Nephron (organoid): ENCODE measurements around the gene CISH.

Experiments used
- H3K27ac Mint-ChIP-seq, 3 experiments: 2 replicates each; pipeline ENCODE4 v1.8.0; 2020; ENCODE audit warnings: mixed read lengths in 3 of 3, mild to moderate bottlenecking in 2 of 3, moderate library complexity in 1 of 3
- H3K27me3 Mint-ChIP-seq: 2 replicates; pipeline ENCODE4 v1.8.0; 2021; ENCODE audit warnings: low read depth, mild to moderate bottlenecking, moderate library complexity, mixed read lengths
- H3K36me3 Mint-ChIP-seq: 2 replicates; pipeline ENCODE4 v1.8.0; 2020; ENCODE audit warnings: low read depth, mixed read lengths
- H3K4me1 Mint-ChIP-seq: 2 replicates; pipeline ENCODE4 v1.8.0; 2020; ENCODE audit warnings: mixed read lengths
- H3K4me3 Mint-ChIP-seq, 3 experiments: 2 replicates each; pipeline ENCODE4 v1.8.0; 2020; ENCODE audit warnings: mild to moderate bottlenecking in 3 of 3, mixed read lengths in 3 of 3, moderate library complexity in 2 of 3
- H3K9me3 Mint-ChIP-seq: 2 replicates; pipeline ENCODE4 v1.8.0; 2020; ENCODE audit warnings: mixed read lengths
- CTCF ChIP-seq, 3 experiments: fragments of 200-600 bp; sonication (generic); IDR thresholded peaks; one replicate each; pipeline ENCODE4 v1.5.0; 2021; ENCODE audit warnings: antibody characterized with exemption in 3 of 3; ENCODE audit not compliant: unreplicated experiment in 3 of 3

Gene CISH

GRCh38 chr3:50651920-50652529 is 40.5 kb upstream of the CISH start:
- no peak for TF ChIP-seq CTCF (IDR thresholded peaks at IDR 0.05; ENCODE audit: unreplicated experiment in 3 of 3)
- no peak overlapping the region for H3K4me3 Mint-ChIP-seq
- H3K4me1 Mint-ChIP-seq = peaks cover 11% of the 10 kb centered on the region
- peaks cover 4% of the 10 kb centered on the region for H3K27me3 Mint-ChIP-seq
- H3K36me3 Mint-ChIP-seq = no peaks in the 10 kb centered on the region
- H3K9me3 Mint-ChIP-seq = no peaks in the 10 kb centered on the region
- no peak overlapping the region for H3K27ac Mint-ChIP-seq

GRCh38 chr3:50651445-50651844 is 39.9 kb upstream of the CISH start:
- H3K36me3 Mint-ChIP-seq = peaks cover 1% of the 10 kb centered on the region
- H3K9me3 Mint-ChIP-seq = no peaks in the 10 kb centered on the region
- no peak overlapping the region for H3K4me3 Mint-ChIP-seq
- no peaks in the 10 kb centered on the region for H3K27me3 Mint-ChIP-seq
- H3K27ac Mint-ChIP-seq = no peak overlapping the region
- peaks cover 11% of the 10 kb centered on the region for H3K4me1 Mint-ChIP-seq
- TF ChIP-seq CTCF (IDR thresholded peaks at IDR 0.05; ENCODE audit: unreplicated experiment in 3 of 3) = no peak

- peaks cover 5% of the 10 kb centered on the region for H3K36me3 Mint-ChIP-seq
- no peaks in the 10 kb centered on the region for H3K27me3 Mint-ChIP-seq
- no peak for TF ChIP-seq CTCF (IDR thresholded peaks at IDR 0.05; ENCODE audit: unreplicated experiment in 3 of 3)
Observed at GRCh38 chr3:50650018-50650417, 38.4 kb upstream of the CISH start.

GRCh38 chr3:50649451-50649931 is 37.9 kb upstream of the CISH start:
- no peaks in the 10 kb centered on the region for H3K27me3 Mint-ChIP-seq
- H3K4me3 Mint-ChIP-seq = no peak overlapping the region
- H3K27ac Mint-ChIP-seq = peak overlapping the region in 1 of 3 experiments; percentile 50
- H3K36me3 Mint-ChIP-seq = peaks cover 6% of the 10 kb centered on the region
- H3K9me3 Mint-ChIP-seq = no peaks in the 10 kb centered on the region
- TF ChIP-seq CTCF (IDR thresholded peaks at IDR 0.05; ENCODE audit: unreplicated experiment in 3 of 3) = no peak
- peaks cover 16% of the 10 kb centered on the region for H3K4me1 Mint-ChIP-seq

More at GRCh38 chr3:50650018-50650417, 38.4 kb upstream of the CISH start:
- Mint-ChIP-seq H3K4me3 (no peak overlapping the region), H3K27ac (peak overlapping the region in 1 of 3 experiments; percentile 50), H3K9me3 (no peaks in the 10 kb centered on the region), H3K4me1 (peaks cover 11% of the 10 kb centered on the region)

GRCh38 chr3:50648944-50649343 is 37.4 kb upstream of the CISH start:
- H3K9me3 Mint-ChIP-seq = no peaks in the 10 kb centered on the region
- H3K4me3 Mint-ChIP-seq = no peak overlapping the region
- H3K36me3 Mint-ChIP-seq = peaks cover 12% of the 10 kb centered on the region
- H3K27ac Mint-ChIP-seq = no peak overlapping the region
- peaks cover 20% of the 10 kb centered on the region for H3K4me1 Mint-ChIP-seq
- no peak for TF ChIP-seq CTCF (IDR thresholded peaks at IDR 0.05; ENCODE audit: unreplicated experiment in 3 of 3)
- no peaks in the 10 kb centered on the region for H3K27me3 Mint-ChIP-seq

- no peak for TF ChIP-seq CTCF (IDR thresholded peaks at IDR 0.05; ENCODE audit: unreplicated experiment in 3 of 3)
- no peak overlapping the region for H3K4me3 Mint-ChIP-seq
- no peak overlapping the region for H3K27ac Mint-ChIP-seq
- no peaks in the 10 kb centered on the region for H3K9me3 Mint-ChIP-seq
- peaks cover 15% of the 10 kb centered on the region for H3K36me3 Mint-ChIP-seq
- no peaks in the 10 kb centered on the region for H3K27me3 Mint-ChIP-seq
- peaks cover 20% of the 10 kb centered on the region for H3K4me1 Mint-ChIP-seq
Observed at GRCh38 chr3:50648313-50648712, 36.7 kb upstream of the CISH start.
